Stimulated activated CD4-positive, alpha-beta T cell treated with anti-CD3 and anti-CD28 coated beads, Interleukin-15, amount 100 ng/mL, for 48 hours (primary cell): Measurements from ENCODE around the gene MEI4.
"Not testable (repeated sequence)": the region's sequence is repeated elsewhere in the genome, so short reads cannot be mapped to it uniquely, and the experiment has no call there.

Experiments used
- DNase-seq, 2 donors: peaks; one replicate each; pipeline ENCODE4 v3.0.0-alpha.2; 2020; ENCODE audit warnings: low read depth in 2 of 2

MEI4 gene

DNA sequence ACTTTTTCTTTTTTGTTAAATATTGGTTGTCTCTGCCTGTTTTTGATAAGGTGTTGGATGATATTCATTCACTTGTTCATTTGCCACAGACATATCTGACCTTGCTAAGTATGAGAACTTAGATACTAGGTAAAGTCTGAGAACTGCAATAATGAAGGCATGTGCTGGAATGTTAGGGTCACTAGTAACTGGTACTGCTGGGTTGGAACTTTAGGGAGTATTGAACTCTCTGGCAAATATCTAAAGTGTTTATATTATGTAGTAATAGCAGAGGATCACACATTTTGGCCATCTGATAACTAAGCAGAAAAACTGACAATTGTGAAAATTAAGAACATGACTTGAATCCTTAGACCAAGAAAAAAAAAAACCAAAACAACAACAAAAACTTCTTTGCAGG, 162.7 kb downstream of the MEI4 start:
- DNase-seq, result no peak

DNA sequence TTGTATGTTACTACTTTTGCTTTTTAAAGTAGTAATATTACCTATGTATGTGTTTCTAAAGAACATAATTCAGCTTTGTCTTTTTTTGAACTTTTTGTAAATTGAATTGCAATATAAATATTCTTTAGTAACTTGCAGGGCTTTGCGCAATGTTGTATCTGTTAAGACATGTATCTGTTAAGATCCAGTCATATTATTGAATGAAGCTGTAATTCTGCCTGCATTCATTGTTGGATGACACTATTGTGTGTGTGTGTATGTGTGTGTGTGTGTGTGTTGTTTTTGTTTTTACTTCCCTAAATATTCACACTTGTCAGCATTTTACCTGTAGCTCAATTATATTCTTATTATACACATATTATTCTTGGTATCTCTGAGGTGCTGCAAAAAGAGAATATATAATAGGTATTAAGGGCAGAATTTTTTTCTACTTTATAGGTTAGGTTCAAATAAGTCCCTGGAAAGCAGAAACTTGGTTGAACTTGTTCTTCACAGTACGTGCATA, 164.0 kb downstream of the MEI4 start:
- DNase-seq, result no peak

DNA sequence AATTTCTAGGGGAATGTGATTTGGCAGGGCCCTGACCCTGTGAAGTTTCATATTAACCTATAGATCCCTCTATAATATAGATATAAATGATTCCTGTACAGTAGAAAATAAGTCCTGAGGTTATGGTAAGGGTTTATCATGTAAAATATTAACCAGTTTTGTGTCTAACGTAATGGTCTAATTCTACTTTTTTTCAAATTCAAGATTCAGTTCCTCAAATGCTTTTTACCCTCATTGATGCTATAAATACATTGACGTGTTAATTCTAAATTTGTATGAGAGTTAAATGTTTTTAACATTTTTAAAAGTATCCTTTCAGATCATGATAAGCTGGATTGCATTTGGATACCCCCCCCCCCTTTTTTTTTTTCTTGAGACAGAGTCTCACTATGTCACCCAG, 169.4 kb downstream of the MEI4 start:
- DNase-seq, result no peak

DNA sequence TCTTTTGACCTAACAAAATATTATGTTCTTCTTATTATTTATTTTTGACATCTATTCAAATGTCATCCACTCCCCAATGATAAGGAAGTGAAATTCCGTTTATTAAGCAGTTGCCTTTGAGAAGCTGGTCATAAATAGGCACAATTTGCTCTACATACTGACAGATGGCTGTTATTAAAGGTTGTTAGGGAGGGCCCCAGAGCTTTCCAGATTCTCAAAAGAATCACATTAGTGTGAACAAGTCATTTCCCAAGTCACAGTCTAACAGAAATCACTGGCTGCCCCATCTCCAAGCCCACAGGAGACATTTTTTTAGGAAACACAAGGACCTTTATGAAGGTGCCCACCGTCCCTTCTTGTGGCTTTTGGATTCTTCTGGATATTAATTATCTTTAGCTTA, 172.4 kb downstream of the MEI4 start:
- DNase-seq, result no peak

- no peak for DNase-seq
Measured at GRCh38 chr6:77829736-77830135, 176.9 kb downstream of the MEI4 start.

- not testable (repeated sequence) for DNase-seq
Measured at GRCh38 chr6:77833749-77834148, 180.9 kb downstream of the MEI4 start.

DNA sequence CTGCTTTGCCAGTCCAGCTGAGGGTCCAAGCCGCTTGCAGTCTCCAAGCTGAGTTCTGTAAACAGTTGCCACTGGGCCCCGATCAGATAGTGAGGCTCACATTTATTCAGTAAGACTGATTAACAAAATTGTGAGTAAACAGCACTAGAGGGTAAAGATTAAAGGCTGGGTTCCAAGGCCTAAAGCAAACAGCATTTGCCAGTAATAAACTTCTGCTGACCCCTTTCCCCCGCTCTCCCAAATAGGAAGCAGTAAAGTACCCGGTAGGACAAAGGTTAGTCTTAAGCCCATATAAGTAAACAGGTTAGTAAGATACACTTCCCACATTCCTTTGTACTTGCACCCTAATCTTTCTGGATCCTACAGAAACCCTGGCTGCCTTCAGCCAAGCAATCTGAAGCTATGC, 181.8 kb downstream of the MEI4 start:
- DNase-seq, result no peak

DNA sequence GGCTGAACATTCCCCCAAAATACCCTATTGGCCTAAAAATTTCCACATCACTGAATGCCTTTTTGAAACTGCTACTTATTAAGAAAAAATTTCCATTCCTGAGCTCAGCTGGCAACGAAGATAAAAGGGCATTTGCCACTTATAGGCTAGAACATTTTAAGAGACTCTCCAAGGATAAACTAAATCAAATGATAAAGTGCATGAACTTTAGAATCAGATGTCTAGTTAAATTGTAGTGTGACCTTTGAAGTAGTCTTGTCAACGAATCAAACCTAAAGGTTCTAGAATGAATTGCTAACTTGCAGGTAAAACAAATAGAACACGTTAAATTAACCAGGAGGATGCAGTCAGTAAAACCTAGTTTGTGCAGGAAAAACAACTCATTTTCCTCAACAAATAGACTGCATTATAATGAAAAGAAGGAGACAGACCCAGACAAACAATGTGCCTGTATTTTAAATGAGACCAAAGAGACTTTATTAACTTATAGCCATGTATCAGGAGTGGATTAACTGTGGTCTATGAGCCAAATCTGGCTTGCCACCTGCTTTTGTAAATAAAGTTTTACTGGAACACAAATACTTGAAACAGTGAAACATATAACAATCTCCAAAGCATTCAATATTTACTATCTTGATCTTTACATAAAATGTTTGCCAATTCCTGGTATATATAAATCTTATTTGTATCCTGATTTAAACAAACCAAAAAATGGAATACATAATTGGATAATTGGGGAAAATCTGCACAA, 184.4 kb downstream of the MEI4 start:
- no peak for DNase-seq

DNA sequence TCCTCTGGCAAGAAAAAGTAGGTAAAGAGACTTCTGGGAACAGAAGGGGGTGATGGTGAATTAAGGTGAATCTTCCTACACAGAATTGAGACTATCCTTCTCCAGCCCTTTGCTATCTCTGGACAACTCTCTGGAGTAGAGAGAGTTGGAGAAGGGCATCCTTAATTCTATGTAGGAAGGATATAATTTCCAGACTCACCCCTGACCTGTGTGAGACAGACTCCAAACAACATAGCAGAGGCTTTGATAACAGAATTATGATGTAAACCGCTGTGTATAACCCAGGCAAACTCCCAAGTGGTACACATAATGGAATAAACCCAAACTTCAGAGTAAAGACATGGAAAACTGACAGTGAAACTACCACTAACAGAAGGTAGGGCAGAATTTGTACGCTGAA, 186.5 kb downstream of the MEI4 start:
- no peak for DNase-seq

DNA sequence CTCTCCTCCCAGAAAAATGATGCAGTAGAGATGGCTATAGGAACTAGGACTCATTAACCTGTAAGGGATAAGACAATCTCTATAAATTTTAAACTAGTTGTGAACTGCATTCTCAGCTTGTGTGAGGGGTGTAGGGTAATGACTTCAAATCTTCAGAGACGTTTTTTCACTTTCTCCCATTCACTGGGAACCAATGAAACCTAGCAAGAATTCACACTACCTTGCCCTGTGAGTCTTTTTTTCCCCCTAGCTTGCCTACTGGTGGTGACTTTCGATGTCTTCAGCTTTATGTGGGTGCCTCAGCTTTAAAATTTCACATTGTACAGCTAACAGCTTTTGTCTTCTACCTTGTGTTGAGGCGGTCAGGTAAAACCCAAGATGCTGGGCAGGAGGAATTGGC, 192.0 kb downstream of the MEI4 start:
- no peak for DNase-seq

DNA sequence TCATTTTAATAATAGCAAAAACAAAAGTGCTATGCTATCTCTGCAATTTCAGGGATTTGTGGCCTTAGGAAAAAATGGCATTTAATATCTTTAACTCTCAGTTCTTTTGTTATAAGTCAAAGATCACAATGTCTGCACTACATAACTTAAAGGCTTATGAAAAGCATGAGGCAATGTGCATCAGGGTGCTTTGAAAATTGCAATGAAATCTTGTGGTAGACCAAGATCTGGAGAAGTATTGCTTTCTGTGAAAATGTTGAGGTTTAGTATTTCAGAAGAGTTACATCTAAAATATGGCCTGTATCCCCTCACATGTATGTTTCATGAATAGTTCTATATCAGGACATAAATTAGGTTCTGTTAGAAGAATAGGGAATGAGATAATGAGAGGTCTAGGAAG, 200.6 kb downstream of the MEI4 start:
- DNase-seq, result no peak

GRCh38 chr6:77856391-77856790, 203.6 kb downstream of the MEI4 start:
- no peak for DNase-seq

- no peak for DNase-seq
Measured at GRCh38 chr6:77857421-77857820, 204.6 kb downstream of the MEI4 start.

GRCh38 chr6:77876300-77876699, 223.5 kb downstream of the MEI4 start:
- DNase-seq, result no peak

DNA sequence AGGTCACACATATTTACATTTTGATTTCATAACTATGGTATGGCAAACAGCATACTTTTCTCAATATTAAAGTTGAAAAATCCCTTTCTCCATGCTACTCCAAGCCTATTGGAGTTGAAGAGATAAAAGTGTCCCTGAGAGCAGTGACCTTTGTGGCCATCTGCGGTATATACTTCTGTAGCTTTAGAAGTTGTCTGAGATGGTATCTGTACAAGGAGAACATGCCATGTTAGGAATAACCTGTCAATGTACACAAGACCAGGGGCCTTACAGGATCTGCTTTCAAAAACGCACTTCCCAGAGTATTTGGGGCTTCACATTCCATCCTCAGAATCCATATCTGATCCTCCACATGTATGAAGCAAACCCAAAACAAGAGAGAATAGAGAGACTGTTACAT, 226.7 kb downstream of the MEI4 start:
- no peak for DNase-seq

GRCh38 chr6:77880501-77880900, 227.7 kb downstream of the MEI4 start:
- DNase-seq, result no peak

- DNase-seq, result no peak
Measured at GRCh38 chr6:77883851-77884250, 231.0 kb downstream of the MEI4 start.

GRCh38 chr6:77893391-77893790, 240.6 kb downstream of the MEI4 start:
- DNase-seq, result no peak

DNA sequence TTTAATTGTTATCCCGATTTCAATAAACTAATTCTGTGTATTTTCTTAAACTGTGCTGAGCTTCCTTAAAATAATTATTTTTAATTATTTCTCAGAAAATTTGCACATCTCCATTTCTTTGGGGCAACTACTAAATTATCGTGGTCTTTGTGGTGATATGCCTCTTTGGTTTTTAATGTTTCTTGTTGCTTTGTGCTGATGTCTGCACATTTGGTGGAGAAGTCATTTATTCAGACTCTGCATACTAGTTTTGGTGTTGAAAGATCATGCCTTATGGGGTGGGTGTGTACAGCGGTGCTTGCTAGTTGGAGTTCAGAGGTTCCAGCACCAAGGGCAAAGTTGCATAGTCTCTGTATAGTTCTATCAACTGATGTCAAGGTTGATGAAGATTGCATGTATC, 253.2 kb downstream of the MEI4 start:
- DNase-seq, result no peak

GRCh38 chr6:77910826-77911225, 258.0 kb downstream of the MEI4 start:
- no peak for DNase-seq

GRCh38 chr6:77926198-77926751, 273.4 kb downstream of the MEI4 start:
- DNase-seq, result no peak

- DNase-seq, result no peak
Measured at GRCh38 chr6:77930382-77930781, 277.5 kb downstream of the MEI4 start.

GRCh38 chr6:77930952-77931351, 278.1 kb downstream of the MEI4 start:
- DNase-seq, result no peak

GRCh38 chr6:77962070-77962469, 309.2 kb downstream of the MEI4 start:
- no peak for DNase-seq
